Measurements from ENCODE around the gene STAP1.

GRCh38 chr4:67604749-67605148 lies 46.2 kb downstream of the STAP1 start:
- TF ChIP-seq, protein P1, sequence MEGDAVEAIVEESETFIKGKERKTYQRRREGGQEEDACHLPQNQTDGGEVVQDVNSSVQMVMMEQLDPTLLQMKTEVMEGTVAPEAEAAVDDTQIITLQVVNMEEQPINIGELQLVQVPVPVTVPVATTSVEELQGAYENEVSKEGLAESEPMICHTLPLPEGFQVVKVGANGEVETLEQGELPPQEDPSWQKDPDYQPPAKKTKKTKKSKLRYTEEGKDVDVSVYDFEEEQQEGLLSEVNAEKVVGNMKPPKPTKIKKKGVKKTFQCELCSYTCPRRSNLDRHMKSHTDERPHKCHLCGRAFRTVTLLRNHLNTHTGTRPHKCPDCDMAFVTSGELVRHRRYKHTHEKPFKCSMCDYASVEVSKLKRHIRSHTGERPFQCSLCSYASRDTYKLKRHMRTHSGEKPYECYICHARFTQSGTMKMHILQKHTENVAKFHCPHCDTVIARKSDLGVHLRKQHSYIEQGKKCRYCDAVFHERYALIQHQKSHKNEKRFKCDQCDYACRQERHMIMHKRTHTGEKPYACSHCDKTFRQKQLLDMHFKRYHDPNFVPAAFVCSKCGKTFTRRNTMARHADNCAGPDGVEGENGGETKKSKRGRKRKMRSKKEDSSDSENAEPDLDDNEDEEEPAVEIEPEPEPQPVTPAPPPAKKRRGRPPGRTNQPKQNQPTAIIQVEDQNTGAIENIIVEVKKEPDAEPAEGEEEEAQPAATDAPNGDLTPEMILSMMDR (IDR thresholded peaks at IDR 0.05): no peak
- TF ChIP-seq POLR2A (IDR thresholded peaks at IDR 0.05): no peak

Data from lower leg skin (tissue), 3 donors.